Measurements from ENCODE around the gene HOXB6. TPM values are rescaled to one million over a fixed set of nuclear protein-coding genes. Genes with fewer than 3 reads are reported as not detected.

HOXB6 gene
- total and polyA plus RNA-seq, 12 donors = 1.7 to 23.1 (median 11.8) TPM

- Histone ChIP-seq H3K27me3 (no peaks in the 10 kb centered on the region), H3K4me1 (replicated peaks in 1 of 2) (peaks cover 0 to 38% of the 10 kb centered on the region in 2 donors), H3K4me3 (no peak overlapping the region), H3K9me3 (replicated peaks in 1 of 3) (no peaks in the 10 kb centered on the region), H3K36me3 (replicated peaks in 1 of 2) (peaks cover 0 to 13% of the 10 kb centered on the region in 2 donors), H3K27ac (peak overlapping the region in 1 of 5 donors; percentile 84)
- TF ChIP-seq POLR2A (IDR thresholded peaks at IDR 0.05) (no peak), CTCF (IDR thresholded peaks at IDR 0.05) (no peak)
- DNase-seq = no peak
- WGBS, 4 donors = 43 to 60% (median 53%) methylated on average over 4 to 7 of the region's 7 CpGs
- intact Hi-C loops (cut with DNase I) = loop anchor here (5.0 to 10.0 kb wide), 2 partner anchors 254 to 261 kb away; no protein-coding TSS in a partner anchor
Observed at GRCh38 chr17:48598736-48599135, 6.0 kb downstream of the HOXB6 start.

- intact Hi-C loops (cut with DNase I) = loop anchor here (5.0 to 10.0 kb wide), 2 partner anchors 253 to 261 kb away; no protein-coding TSS in a partner anchor
- peak; percentile 63 to 90 (median 76) for DNase-seq
- WGBS, 4 donors = 2 to 15% (median 2%) methylated on average over 28 to 68 of the region's 68 CpGs
- TF ChIP-seq POLR2A (IDR thresholded peaks at IDR 0.05) = peak; percentile 37 to 73
- TF ChIP-seq CTCF (IDR thresholded peaks at IDR 0.05) = no peak
- H3K27me3 ChIP-seq = no peaks in the 10 kb centered on the region
- H3K9me3 ChIP-seq (replicated peaks in 1 of 3) = no peaks in the 10 kb centered on the region
- H3K27ac ChIP-seq = peak overlapping the region in 4 of 5 donors; percentile 11 to 87 (median 80)
- H3K4me1 ChIP-seq (replicated peaks in 1 of 2) = peaks cover 0 to 40% of the 10 kb centered on the region in 2 donors
- H3K36me3 ChIP-seq (replicated peaks in 1 of 2) = peaks cover 0 to 13% of the 10 kb centered on the region in 2 donors
- peak overlapping the region in 3 of 4 donors; percentile 48 to 72 (median 50) for H3K4me3 ChIP-seq
Observed at GRCh38 chr17:48597778-48598631, 6.8 kb downstream of the HOXB6 start.

GRCh38 chr17:48597528-48597777 is 7.3 kb downstream of the HOXB6 start:
- Histone ChIP-seq H3K9me3 (replicated peaks in 1 of 3) (no peaks in the 10 kb centered on the region), H3K4me1 (replicated peaks in 1 of 2) (peaks cover 0 to 40% of the 10 kb centered on the region in 2 donors), H3K27me3 (no peaks in the 10 kb centered on the region), H3K36me3 (replicated peaks in 1 of 2) (peaks cover 0 to 13% of the 10 kb centered on the region in 2 donors), H3K4me3 (peak overlapping the region in 3 of 4 donors; percentile 48 to 72 (median 50)), H3K27ac (peak overlapping the region in 3 of 5 donors; percentile 75 to 87 (median 84))
- 0 to 8% (median 3%) methylated on average over 1 to 16 of the region's 16 CpGs for WGBS, 4 donors
- TF ChIP-seq CTCF (IDR thresholded peaks at IDR 0.05) (no peak), POLR2A (IDR thresholded peaks at IDR 0.05) (no peak)
- DNase-seq = no peak
- intact Hi-C loops (cut with DNase I) = loop anchor here (5.0 to 10.0 kb wide), 2 partner anchors 253 to 260 kb away; no protein-coding TSS in a partner anchor

GRCh38 chr17:48596735-48597527 is 7.9 kb downstream of the HOXB6 start:
- intact Hi-C loops (cut with DNase I) = loop anchor here (5.0 to 10.0 kb wide), 2 partner anchors 252 to 260 kb away; no protein-coding TSS in a partner anchor
- Histone ChIP-seq H3K9me3 (replicated peaks in 1 of 3) (no peaks in the 10 kb centered on the region), H3K36me3 (replicated peaks in 1 of 2) (peaks cover 0 to 13% of the 10 kb centered on the region in 2 donors), H3K27ac (peak overlapping the region in 3 of 5 donors; percentile 75 to 87 (median 84)), H3K4me1 (replicated peaks in 1 of 2) (peaks cover 0 to 35% of the 10 kb centered on the region in 2 donors), H3K4me3 (peak overlapping the region in 2 of 4 donors; percentile 50 to 72), H3K27me3 (no peaks in the 10 kb centered on the region)
- peak in 1 of 7 donors; percentile 66 for DNase-seq
- TF ChIP-seq CTCF (IDR thresholded peaks at IDR 0.05) = no peak
- no peak for TF ChIP-seq POLR2A (IDR thresholded peaks at IDR 0.05)
- WGBS, 4 donors = 35 to 50% (median 41%) methylated on average over 19 to 26 of the region's 26 CpGs

All from adrenal gland (tissue), 12 donors.